ENCODE data around the gene GCN1.
A peak's percentile ranks its signal among the peaks of the same experiment; 100 is the strongest.

Gene GCN1

DNA sequence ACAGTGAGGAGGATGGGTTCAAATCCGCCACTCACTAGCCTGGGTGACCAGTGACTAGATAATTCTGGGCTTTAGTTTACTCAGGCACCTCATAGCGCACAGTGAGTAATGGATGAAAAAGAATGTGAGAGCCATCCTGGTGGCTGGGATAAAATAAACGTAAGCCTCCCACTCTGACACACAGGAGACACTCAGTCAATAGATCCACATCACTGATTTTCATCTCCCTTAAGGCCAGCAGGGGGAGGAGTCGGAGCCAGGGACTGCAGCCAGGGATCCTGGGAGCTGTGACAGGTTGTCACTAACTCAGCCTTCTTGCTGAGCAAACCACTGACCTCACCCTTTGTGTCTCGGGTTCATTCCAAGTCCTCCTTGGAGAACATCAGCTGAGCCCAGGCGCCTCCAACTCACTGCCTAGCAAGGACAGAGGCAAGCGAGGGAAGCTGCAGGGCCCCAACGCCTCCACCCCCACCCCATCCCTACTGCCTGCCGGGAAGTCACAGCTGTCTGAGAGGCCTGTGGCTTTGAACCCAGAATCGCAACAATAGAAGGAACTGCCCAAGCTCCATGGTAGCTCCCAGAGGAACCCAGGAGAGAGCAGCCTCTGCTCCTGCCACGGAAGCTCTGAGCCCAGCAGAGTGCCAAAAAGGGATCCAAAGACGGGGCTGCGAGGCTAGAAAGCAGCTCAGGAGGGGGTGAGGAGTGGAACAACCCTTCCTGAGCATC is 40.3 kb upstream of the GCN1 start:
- no peaks in the 10 kb centered on the region for H3K9me3 Mint-ChIP-seq
- H3K36me3 Mint-ChIP-seq = no peaks in the 10 kb centered on the region
- peak overlapping the region; percentile 51 for H3K27ac Mint-ChIP-seq
- no peak overlapping the region for H3K4me3 Mint-ChIP-seq
- peaks cover 86% of the 10 kb centered on the region for H3K4me1 Mint-ChIP-seq
- H3K27me3 Mint-ChIP-seq = no peaks in the 10 kb centered on the region

DNA sequence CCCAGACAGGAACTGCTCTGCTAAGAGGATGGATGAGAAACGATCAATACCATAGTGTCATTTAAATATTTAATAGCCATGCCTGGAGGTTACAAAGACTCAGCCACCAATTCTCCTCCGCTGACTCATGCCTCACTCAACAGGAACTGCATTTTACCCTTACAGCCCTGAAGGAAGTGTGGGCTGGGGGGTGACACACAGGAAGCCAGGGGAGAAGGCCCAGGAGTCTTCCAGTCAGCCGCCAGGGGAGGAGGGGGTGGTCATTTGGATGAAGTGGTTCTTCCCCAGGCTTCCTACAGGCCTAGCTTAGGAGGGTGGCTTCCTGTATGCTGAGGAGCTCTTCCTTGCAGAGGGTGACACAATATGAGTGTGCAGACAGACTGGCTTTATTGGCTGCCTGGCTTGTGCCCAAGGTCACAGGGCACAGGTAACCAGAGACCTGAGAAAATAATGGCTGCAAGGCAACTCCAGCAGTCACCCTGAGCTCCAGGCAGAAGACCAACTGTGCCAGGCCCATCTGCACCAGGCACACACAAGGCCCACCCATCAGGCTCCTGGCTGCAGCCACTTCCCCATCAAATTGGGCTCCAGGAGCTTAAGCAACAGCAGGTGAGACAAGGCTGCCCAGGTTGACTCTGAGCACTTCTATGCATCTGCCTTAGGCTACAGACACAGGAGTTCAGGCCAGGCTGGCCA is 36.9 kb upstream of the GCN1 start:
- no peaks in the 10 kb centered on the region for H3K36me3 Mint-ChIP-seq
- H3K9me3 Mint-ChIP-seq = no peaks in the 10 kb centered on the region
- peak overlapping the region; percentile 81 for H3K4me3 Mint-ChIP-seq
- H3K4me1 Mint-ChIP-seq = peaks cover 93% of the 10 kb centered on the region
- no peaks in the 10 kb centered on the region for H3K27me3 Mint-ChIP-seq
- H3K27ac Mint-ChIP-seq = peak overlapping the region; percentile 98

DNA sequence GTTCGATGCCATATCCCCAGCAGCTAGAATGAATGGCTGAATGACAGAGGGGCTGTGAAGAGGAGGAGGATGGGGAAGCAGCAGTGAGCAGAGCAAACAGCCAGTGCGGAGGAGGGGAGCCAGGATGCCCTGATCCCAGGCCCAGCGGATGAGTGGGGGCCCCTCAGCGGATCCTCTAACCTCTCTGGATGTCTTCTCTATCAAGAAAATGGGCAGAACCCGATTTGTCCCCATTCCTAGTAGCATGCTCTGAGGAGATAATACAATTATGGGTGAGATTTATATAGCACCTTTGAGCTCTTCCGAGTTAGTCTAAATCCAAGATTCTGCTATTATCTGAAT is 36.4 kb upstream of the GCN1 start:
- H3K36me3 Mint-ChIP-seq = no peaks in the 10 kb centered on the region
- peaks cover 94% of the 10 kb centered on the region for H3K4me1 Mint-ChIP-seq
- no peaks in the 10 kb centered on the region for H3K9me3 Mint-ChIP-seq
- no peaks in the 10 kb centered on the region for H3K27me3 Mint-ChIP-seq
- H3K27ac Mint-ChIP-seq = peak overlapping the region; percentile 98
- H3K4me3 Mint-ChIP-seq = peak overlapping the region; percentile 81

DNA sequence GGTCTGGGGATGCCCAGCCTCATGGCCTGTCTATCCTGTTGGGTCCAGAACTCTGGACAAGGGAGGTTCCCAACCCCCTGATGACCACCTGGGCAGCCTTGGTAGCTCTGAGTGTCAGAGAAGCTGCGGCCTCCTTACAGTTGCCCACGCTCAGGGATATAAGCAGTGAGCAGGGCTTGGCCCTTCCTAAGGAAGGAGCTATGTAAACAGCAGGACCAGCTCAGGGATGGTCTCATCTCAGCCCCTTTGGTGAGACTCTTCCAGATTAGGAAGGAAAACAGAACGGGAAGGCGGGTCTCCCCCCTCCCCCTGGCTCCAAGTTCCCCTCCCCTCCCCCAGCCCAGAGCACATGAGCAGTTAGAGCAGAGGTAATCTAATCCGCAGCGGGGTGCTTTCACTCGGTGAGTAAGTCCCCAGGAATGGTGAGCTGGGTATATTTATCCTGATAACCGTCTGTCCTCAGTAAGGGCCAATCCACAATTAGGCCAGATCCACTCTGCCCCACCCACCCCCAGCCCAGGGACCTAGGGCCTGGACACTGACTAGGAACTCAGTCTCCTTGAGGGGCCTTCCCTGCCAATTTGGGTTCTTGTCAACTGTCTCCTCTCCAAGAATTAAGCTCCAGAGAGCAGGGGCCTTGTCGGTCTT is 35.9 kb upstream of the GCN1 start:
- peak overlapping the region; percentile 81 for H3K4me3 Mint-ChIP-seq
- no peaks in the 10 kb centered on the region for H3K9me3 Mint-ChIP-seq
- H3K4me1 Mint-ChIP-seq = peaks cover 94% of the 10 kb centered on the region
- H3K27ac Mint-ChIP-seq = peak overlapping the region; percentile 98
- H3K27me3 Mint-ChIP-seq = no peaks in the 10 kb centered on the region
- no peaks in the 10 kb centered on the region for H3K36me3 Mint-ChIP-seq

DNA sequence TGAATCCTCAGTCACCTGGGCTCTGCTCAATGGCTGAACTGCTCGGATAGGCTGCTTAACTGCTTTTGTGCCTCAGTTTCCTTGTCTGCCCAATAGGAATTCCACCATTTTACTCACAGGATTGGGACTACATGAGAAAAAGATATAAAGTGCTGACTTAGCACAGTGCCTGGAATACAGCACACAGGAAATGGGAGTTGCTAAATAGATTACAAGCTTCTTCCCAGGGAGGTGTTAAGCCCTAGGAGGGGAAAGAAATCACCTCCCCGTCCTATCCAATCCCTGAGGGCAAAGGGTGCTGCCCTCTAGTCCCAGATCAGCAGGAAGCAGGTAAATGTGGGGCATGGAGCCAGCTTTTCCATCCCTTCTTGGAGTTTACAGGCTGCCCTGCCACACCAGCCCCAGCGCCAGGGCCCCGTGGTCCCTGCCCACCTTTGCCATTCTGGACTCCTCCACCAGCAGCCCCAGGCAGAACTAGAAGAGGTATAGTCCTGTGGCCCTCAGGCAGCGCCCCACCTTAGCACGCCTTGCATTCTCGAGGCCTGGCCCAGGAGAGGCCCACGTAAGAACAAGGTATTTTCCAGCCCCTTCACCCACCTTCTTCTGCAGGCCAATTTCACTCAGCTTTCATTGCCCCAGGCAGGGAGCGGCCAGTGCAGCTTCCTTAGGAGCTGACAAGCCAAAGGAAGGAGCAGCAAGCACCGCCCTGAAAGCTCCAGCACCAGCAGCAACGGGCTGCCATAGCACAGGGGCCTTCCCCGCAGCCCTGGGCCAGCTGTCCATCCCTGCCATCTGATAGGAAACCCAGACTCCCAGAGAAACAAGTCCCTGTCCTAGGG is 35.2 kb upstream of the GCN1 start:
- H3K4me3 Mint-ChIP-seq = peak overlapping the region; percentile 15
- no peaks in the 10 kb centered on the region for H3K27me3 Mint-ChIP-seq
- H3K36me3 Mint-ChIP-seq = no peaks in the 10 kb centered on the region
- no peaks in the 10 kb centered on the region for H3K9me3 Mint-ChIP-seq
- peaks cover 92% of the 10 kb centered on the region for H3K4me1 Mint-ChIP-seq
- H3K27ac Mint-ChIP-seq = peak overlapping the region; percentile 98

DNA sequence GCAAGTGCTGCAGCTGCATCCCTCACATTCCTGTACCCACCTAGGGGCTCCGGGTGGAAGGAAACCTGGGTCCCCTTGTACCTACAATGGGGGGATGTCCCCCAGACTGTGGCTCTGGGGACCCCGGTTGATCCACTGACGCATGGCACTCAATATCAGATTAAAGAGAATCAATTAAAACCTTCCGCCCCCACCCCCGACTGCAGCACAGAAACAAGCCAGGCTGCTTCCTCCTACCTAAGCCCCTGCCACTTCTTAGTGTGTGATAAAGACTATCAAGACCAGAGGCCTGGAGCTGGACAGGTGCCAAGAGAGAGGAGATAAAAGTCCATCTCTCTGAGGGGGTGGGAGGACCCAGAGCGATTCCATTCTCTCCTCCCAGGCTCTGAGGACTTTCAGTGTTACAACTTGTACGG is 34.6 kb upstream of the GCN1 start:
- Mint-ChIP-seq H3K27me3 (no peaks in the 10 kb centered on the region), H3K4me3 (no peak overlapping the region), H3K27ac (peak overlapping the region; percentile 98)

DNA sequence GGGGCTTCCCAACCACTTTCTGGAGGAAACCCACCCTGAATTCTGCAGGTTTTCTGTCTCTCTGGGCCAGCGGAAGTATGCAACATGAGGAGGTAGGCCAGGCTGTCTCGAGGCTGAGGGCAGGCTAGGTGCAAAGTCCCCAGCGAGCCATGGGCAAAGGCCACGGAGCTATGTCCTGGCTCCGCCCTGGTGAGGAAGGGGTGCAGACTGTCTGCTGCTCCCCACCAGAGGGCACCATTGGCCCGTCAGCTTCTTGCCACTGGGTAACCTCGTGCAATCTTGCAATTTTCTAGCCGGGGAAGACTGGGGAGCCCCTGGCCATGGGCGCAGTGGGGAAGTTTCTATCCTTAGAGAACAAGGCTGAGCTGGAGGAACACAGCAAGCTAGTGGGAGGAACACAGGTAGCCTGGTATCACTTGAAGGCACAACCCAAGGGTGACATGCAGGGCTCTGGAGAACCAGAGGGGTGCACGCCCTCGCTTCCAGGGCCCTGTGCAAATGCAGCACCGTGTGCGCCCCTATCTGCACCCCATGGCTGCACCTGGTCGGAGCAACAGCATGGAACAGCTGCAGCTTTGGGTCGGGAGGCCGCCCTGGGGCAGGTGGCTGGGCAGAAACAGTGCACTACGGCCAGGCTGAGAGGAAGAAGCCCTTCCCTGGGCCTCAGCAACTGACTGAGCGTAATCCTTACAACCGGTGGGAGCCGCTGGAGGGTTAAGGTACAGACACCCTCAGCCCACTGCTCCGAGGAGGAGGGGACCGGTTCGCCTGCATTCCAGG is 34.0 kb upstream of the GCN1 start:
- no peaks in the 10 kb centered on the region for H3K27me3 Mint-ChIP-seq
- H3K9me3 Mint-ChIP-seq = no peaks in the 10 kb centered on the region
- H3K36me3 Mint-ChIP-seq = no peaks in the 10 kb centered on the region
- peaks cover 80% of the 10 kb centered on the region for H3K4me1 Mint-ChIP-seq
- H3K4me3 Mint-ChIP-seq = peak overlapping the region; percentile 72
- peak overlapping the region; percentile 89 for H3K27ac Mint-ChIP-seq

More for the DNA sequence above, 34.6 kb upstream of the GCN1 start:
- H3K36me3 Mint-ChIP-seq = no peaks in the 10 kb centered on the region
- H3K4me1 Mint-ChIP-seq = peaks cover 86% of the 10 kb centered on the region
- no peaks in the 10 kb centered on the region for H3K9me3 Mint-ChIP-seq

DNA sequence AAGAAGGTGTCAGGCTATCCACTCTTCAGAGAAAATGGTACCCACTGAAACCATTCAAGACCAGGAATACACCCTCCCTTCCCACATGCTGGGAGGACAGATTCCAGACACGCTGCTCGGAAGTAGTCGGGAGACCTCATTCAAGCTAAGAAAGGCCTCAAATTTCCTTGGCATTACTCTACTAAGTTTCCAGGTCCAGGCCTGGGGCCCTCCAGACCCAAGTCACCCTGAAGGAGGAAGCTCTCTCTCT is 33.5 kb upstream of the GCN1 start:
- Mint-ChIP-seq H3K36me3 (no peaks in the 10 kb centered on the region), H3K4me3 (peak overlapping the region; percentile 72), H3K27me3 (no peaks in the 10 kb centered on the region), H3K9me3 (no peaks in the 10 kb centered on the region), H3K27ac (peak overlapping the region; percentile 33), H3K4me1 (peaks cover 75% of the 10 kb centered on the region)

DNA sequence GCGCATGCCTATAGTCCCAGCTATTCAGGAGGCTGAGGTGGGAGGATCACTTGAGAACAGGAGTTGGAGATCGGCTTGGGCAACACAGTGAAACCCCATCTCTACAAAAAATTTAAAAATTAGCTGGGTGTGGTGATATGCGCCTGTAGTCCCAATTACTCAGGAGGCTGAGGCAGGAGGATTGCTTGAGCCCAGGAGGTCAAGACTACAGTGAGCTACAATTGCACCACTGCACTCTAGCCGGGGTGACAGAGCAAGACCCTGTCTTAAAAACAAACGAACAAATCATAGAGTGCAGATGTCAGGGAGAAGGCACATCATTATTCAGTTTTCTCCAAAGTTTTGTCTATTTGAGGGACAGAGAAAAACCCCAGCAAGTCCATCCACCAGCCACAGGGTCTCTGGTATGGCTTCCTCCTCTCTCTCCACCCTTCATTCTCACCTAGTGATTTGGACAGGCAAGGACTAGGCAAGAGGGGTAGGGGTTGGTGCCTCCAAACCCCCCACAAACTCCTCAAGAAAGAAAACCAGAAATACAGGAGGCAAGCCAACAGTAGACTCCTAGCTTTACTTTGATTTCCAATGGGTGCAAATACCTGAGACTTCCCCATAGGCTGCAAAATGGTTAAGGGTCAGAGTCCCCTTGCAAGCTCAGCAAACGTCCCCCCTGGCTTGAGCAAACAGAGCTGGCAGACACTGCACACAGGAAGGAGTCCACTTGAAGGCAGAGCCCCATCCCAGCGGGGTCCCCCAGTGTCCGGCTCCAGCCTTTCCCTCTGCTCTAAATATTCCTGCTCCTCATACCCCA is 32.9 kb upstream of the GCN1 start:
- H3K27ac Mint-ChIP-seq = peak overlapping the region; percentile 33
- H3K4me1 Mint-ChIP-seq = peaks cover 69% of the 10 kb centered on the region
- H3K4me3 Mint-ChIP-seq = peak overlapping the region; percentile 72
- H3K27me3 Mint-ChIP-seq = no peaks in the 10 kb centered on the region
- no peaks in the 10 kb centered on the region for H3K36me3 Mint-ChIP-seq
- H3K9me3 Mint-ChIP-seq = no peaks in the 10 kb centered on the region

DNA sequence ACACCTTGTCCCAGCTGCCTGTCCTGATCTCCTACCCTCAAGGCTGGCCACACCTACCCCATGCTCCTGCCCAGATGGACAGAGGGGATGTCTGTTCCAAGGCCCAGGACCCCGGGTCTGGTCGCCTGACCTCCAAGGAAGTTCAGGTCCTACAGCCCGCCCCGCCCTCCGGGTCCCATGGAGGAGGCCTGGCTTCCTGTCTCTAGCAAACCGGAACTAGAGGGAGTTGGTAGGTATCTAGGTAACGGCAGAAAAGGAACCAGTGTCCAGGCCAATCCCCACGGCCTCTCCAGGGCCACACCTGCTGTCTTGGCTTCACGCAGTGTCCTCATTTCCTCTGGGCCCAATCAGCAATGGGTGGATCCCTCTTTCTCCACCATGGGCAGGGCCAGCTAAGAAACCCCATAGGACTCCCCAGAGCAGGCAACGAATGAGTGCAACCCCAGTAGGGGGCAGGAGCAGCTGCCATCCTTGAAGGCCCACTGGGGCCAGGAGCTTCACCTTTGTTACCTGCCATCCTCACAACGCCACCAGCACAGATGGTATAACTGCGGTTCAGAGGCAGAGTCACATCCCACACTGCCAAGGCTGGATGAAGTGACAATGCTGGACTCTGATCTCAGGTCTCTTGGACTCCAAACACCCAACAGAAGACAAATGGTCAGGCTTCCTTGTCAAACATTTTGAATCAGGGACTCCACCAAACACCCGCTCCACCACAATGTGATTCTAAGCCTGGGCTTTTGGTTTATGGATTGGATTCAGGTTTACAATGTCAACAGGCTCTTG is 31.5 kb upstream of the GCN1 start:
- peak overlapping the region; percentile 90 for H3K27ac Mint-ChIP-seq
- H3K27me3 Mint-ChIP-seq = no peaks in the 10 kb centered on the region
- no peaks in the 10 kb centered on the region for H3K36me3 Mint-ChIP-seq
- no peaks in the 10 kb centered on the region for H3K9me3 Mint-ChIP-seq
- H3K4me3 Mint-ChIP-seq = peak overlapping the region; percentile 63
- peaks cover 55% of the 10 kb centered on the region for H3K4me1 Mint-ChIP-seq

DNA sequence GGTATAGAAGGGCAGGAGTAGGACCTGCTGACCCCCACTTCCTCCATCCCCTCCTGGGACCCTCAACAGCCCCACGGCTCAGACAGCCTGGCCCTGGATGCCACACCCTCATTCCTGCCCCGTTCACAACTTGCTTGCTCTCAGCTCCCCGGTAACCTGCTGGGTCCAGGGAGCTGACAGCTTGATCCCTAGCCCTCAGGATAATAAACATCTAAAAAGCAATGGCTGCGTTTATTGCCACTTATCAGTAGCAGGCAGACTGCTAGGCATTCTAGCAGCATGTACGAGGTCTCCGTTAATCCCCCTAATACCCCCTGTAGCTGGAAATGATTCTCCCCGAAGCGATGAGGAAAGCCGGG is 30.7 kb upstream of the GCN1 start:
- Mint-ChIP-seq H3K4me1 (peaks cover 47% of the 10 kb centered on the region), H3K9me3 (no peaks in the 10 kb centered on the region), H3K27me3 (no peaks in the 10 kb centered on the region), H3K36me3 (peaks cover 3% of the 10 kb centered on the region), H3K4me3 (no peak overlapping the region), H3K27ac (peak overlapping the region; percentile 89)

DNA sequence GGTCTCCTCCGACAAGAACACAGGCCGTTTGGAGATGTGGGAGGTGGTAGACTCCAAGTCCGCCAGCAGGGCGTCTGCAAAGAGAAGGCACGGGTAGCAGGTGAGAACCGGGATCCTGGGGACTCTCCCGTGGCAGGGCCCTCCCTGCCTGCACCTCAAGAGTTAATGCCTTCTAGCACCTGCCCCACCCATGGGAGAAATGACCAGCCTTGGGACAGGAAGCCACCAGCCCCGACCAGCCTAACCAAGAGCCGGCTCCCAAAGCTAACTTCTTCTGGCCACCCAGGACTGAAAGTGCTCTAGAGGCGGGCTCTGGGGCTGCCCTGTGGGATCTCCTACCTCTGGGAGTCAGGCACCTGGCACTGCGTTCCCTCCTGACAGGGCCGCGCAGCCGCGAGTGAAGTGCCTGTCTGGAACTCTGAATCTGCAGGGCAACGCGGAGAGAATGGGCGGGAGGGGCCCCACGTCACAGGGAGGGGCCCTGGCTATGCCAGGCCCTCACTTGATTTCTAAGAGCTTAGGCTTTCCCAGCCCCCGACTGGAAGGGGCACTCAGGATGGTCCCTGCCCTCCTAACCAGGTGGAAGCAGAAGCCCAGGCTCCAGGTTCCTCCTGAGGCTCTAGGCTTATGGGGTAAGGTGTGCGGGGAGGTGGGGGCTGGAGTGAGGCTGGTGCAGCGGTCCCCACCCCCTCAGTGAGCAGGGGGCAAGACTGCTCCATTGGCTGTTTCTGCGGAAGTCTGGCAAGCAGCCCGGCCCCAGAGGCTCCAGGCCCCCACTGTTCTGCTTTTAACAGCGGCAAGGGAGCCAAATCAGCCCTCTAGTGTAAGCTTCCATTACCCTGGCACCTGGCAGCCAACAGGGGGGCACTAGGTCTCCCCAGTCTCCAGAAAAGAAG is 30.0 kb upstream of the GCN1 start:
- H3K4me1 Mint-ChIP-seq = peaks cover 41% of the 10 kb centered on the region

More for the DNA sequence above, 30.0 kb upstream of the GCN1 start:
- peaks cover 3% of the 10 kb centered on the region for H3K36me3 Mint-ChIP-seq
- H3K4me3 Mint-ChIP-seq = no peak overlapping the region
- peak overlapping the region; percentile 89 for H3K27ac Mint-ChIP-seq
- no peaks in the 10 kb centered on the region for H3K9me3 Mint-ChIP-seq
- H3K27me3 Mint-ChIP-seq = no peaks in the 10 kb centered on the region

Measured in activated naive CD4-positive, alpha-beta T cell treated with anti-CD3 and anti-CD28 coated beads, Interleukin-2, amount 50 U/mL, for 24 hours (primary cell).